ENCODE results near the gene ACVR1.

GRCh38 chr2:157783245-157783644, 92.9 kb downstream of the ACVR1 start:
- TF ChIP-seq CTCF (conservative IDR thresholded peaks at IDR 0.05; ENCODE audit: low read depth in 2 of 2), result no peak
- TF ChIP-seq REST (IDR thresholded peaks at IDR 0.05; ENCODE audit: unreplicated experiment), result no peak
- TF ChIP-seq EZH2phosphoT487 (IDR thresholded peaks at IDR 0.05; ENCODE audit: unreplicated experiment), result no peak
- TF ChIP-seq CREB1 (CRISPR knock-in tag; IDR thresholded peaks at IDR 0.05; ENCODE audit: low read depth), result no peak
- TF ChIP-seq POLR2AphosphoS5 (IDR thresholded peaks at IDR 0.05; ENCODE audit: low read depth), result no peak
- no peak for TF ChIP-seq EZH2 (IDR thresholded peaks at IDR 0.05; ENCODE audit: low read depth, unreplicated experiment)
- TF ChIP-seq NANOG (IDR thresholded peaks at IDR 0.05; ENCODE audit: borderline replicate concordance), result no peak
- no peak for TF ChIP-seq ZNF114 (CRISPR knock-in tag; IDR thresholded peaks at IDR 0.05)
- TF ChIP-seq JUNB (IDR thresholded peaks at IDR 0.05; ENCODE audit: unreplicated experiment), result no peak
- no peak for TF ChIP-seq STAT1 (IDR thresholded peaks at IDR 0.05; ENCODE audit: unreplicated experiment)
- TF ChIP-seq ZNF331 (CRISPR knock-in tag; IDR thresholded peaks at IDR 0.05; ENCODE audit: low read depth), result no peak
- no peak for TF ChIP-seq ETS1 (IDR thresholded peaks at IDR 0.05)
- no peak for TF ChIP-seq ZNF462 (CRISPR knock-in tag; IDR thresholded peaks at IDR 0.05)

All from GM23338 (cell line).